ENCODE measurements around the gene MYO5A.

Gene MYO5A

DNA sequence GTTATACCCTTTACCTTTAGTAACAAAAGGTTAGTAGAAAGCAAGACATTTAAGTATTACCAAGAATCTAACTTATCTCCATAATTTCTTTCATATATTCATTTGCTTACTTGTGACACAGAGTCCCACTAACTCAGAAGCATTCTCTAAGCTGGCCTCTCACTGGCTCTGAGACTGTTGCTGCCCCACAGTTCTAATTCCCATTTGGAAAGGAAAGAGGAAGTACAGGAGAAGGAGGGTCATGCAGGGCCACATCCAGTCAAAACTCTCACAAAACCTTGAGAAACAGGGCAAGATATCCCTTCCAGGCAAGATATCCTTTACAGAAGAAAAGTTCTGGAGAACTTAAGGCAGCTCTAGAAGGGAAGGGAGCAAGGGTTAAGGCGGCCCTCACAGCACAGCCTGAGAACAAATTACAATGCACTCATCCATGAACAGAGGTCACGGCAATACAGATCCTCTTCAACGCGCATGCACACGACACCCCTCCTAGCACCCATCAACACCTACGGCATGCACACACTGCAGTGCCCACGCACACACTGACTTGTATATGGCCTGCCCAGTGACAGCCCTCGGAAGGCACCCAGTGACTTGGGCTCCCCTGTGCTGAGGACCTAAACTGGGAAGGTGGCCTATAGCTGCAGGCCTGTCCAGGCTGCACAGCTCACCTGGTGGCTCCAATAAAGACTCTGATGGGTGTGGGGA lies 220.1 kb downstream of the MYO5A start:
- TF ChIP-seq, protein P1, sequence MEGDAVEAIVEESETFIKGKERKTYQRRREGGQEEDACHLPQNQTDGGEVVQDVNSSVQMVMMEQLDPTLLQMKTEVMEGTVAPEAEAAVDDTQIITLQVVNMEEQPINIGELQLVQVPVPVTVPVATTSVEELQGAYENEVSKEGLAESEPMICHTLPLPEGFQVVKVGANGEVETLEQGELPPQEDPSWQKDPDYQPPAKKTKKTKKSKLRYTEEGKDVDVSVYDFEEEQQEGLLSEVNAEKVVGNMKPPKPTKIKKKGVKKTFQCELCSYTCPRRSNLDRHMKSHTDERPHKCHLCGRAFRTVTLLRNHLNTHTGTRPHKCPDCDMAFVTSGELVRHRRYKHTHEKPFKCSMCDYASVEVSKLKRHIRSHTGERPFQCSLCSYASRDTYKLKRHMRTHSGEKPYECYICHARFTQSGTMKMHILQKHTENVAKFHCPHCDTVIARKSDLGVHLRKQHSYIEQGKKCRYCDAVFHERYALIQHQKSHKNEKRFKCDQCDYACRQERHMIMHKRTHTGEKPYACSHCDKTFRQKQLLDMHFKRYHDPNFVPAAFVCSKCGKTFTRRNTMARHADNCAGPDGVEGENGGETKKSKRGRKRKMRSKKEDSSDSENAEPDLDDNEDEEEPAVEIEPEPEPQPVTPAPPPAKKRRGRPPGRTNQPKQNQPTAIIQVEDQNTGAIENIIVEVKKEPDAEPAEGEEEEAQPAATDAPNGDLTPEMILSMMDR (IDR thresholded peaks at IDR 0.05; ENCODE audit: insufficient read depth, low read depth, low read length, missing control alignments): no peak
- DNase-seq (ENCODE audit: low read depth): no peak
- H3K4me3 ChIP-seq (ENCODE audit: low read length): no peak overlapping the region

- no peak overlapping the region for H3K4me3 ChIP-seq (ENCODE audit: low read length)
- TF ChIP-seq, protein P1 (IDR thresholded peaks at IDR 0.05; ENCODE audit: insufficient read depth, low read depth, low read length, missing control alignments): no peak
- no peak for DNase-seq (ENCODE audit: low read depth)
Measured at GRCh38 chr15:52307847-52308246, 220.8 kb downstream of the MYO5A start.

- TF ChIP-seq, protein P1 (IDR thresholded peaks at IDR 0.05; ENCODE audit: insufficient read depth, low read depth, low read length, missing control alignments): no peak
- DNase-seq (ENCODE audit: low read depth): peak; percentile 96
- H3K4me3 ChIP-seq (ENCODE audit: low read length): no peak overlapping the region
Measured at GRCh38 chr15:52306270-52306669, 222.4 kb downstream of the MYO5A start.

DNA sequence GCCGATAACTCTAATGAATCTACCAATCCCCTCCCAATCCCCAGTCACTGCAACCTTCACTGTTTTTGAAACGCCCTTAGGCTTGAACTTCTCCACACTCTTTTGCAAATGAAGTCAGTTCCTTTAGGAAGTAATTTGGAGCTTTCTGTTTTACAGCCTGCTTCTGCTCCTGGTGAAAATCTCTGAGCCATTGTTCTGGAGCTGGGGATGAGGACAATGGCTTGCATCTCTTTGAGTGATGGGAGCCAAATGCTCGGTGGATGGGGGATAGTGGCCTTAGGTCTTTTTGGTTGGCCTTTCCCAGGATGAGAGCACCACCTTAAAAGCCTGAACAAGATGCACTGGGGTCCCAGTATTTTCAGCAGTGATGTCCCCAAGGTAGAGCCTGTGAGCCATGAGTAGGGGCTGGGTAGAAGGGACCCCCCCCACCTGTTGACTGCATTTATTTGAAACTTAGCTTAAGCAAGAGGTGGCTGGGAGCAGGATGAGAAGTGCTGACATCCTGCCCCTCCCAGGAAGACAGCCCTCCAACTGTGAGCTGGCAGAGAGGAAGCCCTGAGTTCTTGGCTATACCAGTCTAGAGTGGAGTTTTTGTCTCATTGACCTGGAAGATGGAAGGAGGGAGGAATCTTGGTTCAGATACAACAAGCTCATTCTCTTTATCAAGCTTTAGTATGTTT lies 225.4 kb downstream of the MYO5A start:
- TF ChIP-seq, protein P1 (IDR thresholded peaks at IDR 0.05; ENCODE audit: insufficient read depth, low read depth, low read length, missing control alignments): no peak
- DNase-seq (ENCODE audit: low read depth): no peak
- no peak overlapping the region for H3K4me3 ChIP-seq (ENCODE audit: low read length)

- DNase-seq (ENCODE audit: low read depth): no peak
- TF ChIP-seq, protein P1 (IDR thresholded peaks at IDR 0.05; ENCODE audit: insufficient read depth, low read depth, low read length, missing control alignments): no peak
- H3K4me3 ChIP-seq (ENCODE audit: low read length): no peak overlapping the region
Measured at GRCh38 chr15:52301265-52301847, 227.3 kb downstream of the MYO5A start.

GRCh38 chr15:52295421-52296001 lies 233.2 kb downstream of the MYO5A start, which contains the start of gene MYO5C:
TSS of gene MYO5C (minus strand) at chr15:52295804. CDS start at chr15:52295636, 168 bp downstream.
- DNase-seq (ENCODE audit: low read depth): peak; percentile 72
- TF ChIP-seq, protein P1 (IDR thresholded peaks at IDR 0.05; ENCODE audit: insufficient read depth, low read depth, low read length, missing control alignments): no peak
- peak within 1 kb of the TSS; percentile 44 for H3K4me3 ChIP-seq (ENCODE audit: low read length)
